WI38 (cell line): Measurements from ENCODE around the gene CFTR.

Experiments
- H3K4me3 ChIP-seq: 2 replicates; pipeline ENCODE4 v1.5.1; 2011; ENCODE audit warnings: low read depth, mild to moderate bottlenecking, control low read depth, low read length
- CTCF ChIP-seq: IDR thresholded peaks from 2 replicates; pipeline ENCODE4 v1.5.1; 2012; ENCODE audit warnings: low read depth, mild to moderate bottlenecking, control low read depth, low read length

CFTR gene

GRCh38 chr7:117560030-117560429, 80.2 kb downstream of the CFTR start:
- no peak overlapping the region for H3K4me3 ChIP-seq
- TF ChIP-seq CTCF, result no peak

GRCh38 chr7:117562759-117563158, 82.9 kb downstream of the CFTR start:
- TF ChIP-seq CTCF, result no peak
- no peak overlapping the region for H3K4me3 ChIP-seq

GRCh38 chr7:117564080-117564479, 84.3 kb downstream of the CFTR start:
- H3K4me3 ChIP-seq, result no peak overlapping the region
- no peak for TF ChIP-seq CTCF

GRCh38 chr7:117564627-117565026, 84.8 kb downstream of the CFTR start:
- TF ChIP-seq CTCF, result no peak
- no peak overlapping the region for H3K4me3 ChIP-seq

- no peak for TF ChIP-seq CTCF
- H3K4me3 ChIP-seq, result no peak overlapping the region
Observed at GRCh38 chr7:117565226-117565625, 85.4 kb downstream of the CFTR start.

GRCh38 chr7:117567781-117568180, 88.0 kb downstream of the CFTR start:
- H3K4me3 ChIP-seq, result no peak overlapping the region
- no peak for TF ChIP-seq CTCF

- TF ChIP-seq CTCF, result no peak
- H3K4me3 ChIP-seq, result no peak overlapping the region
Observed at GRCh38 chr7:117572856-117573620, 93.2 kb downstream of the CFTR start.
